Aorta (tissue), 5 donors: ENCODE data around the gene VEGFD. TPM values are rescaled to one million over a fixed set of nuclear protein-coding genes. Genes with fewer than 3 reads are reported as not detected.
A peak's percentile ranks its signal among the peaks of the same experiment; 100 is the strongest.

ENCODE experiments used
- ATAC-seq: fragments of 200-7000 bp; cut with Tn5 transposase; one replicate; pipeline ENCODE4 v1.9.1; 2022; ENCODE audit warnings: moderate library complexity; ENCODE audit not compliant: low FRiP score
- DNase-seq, 2 donors: peaks; one replicate each; pipeline ENCODE4 v3.0.0-alpha.2; 2020
- H3K27ac ChIP-seq, 2 donors: one replicate each; pipeline ENCODE4 v1.5.1; 2013; ENCODE audit warnings: low read length in 2 of 2, mild to moderate bottlenecking in 2 of 2, moderate library complexity in 2 of 2, control low read depth in 1 of 2, inconsistent platforms in 1 of 2, low read depth in 1 of 2
- H3K27me3 ChIP-seq, 2 donors: one replicate each; pipeline ENCODE4 v1.6.1; 2013; ENCODE audit warnings: control low read depth in 1 of 2, low read length in 1 of 2, mild to moderate bottlenecking in 1 of 2, moderate library complexity in 1 of 2; ENCODE audit not compliant: insufficient read depth in 2 of 2, control insufficient read depth in 1 of 2
- H3K36me3 ChIP-seq, 2 donors: one replicate each; pipeline ENCODE4 v1.6.1; 2013; ENCODE audit warnings: control low read depth in 1 of 2, low read length in 1 of 2, mild to moderate bottlenecking in 1 of 2; ENCODE audit not compliant: insufficient read depth in 2 of 2, control insufficient read depth in 1 of 2
- H3K4me1 ChIP-seq, 2 donors: one replicate each; pipeline ENCODE4 v1.6.1; 2013; ENCODE audit warnings: low read length in 2 of 2, control low read depth in 1 of 2, mild to moderate bottlenecking in 1 of 2, moderate library complexity in 1 of 2; ENCODE audit not compliant: insufficient read depth in 2 of 2, control insufficient read depth in 1 of 2
- H3K4me3 ChIP-seq, 2 donors: one replicate each; pipeline ENCODE4 v1.5.1; 2013; ENCODE audit warnings: low read length in 2 of 2, control low read depth in 1 of 2, mild to moderate bottlenecking in 1 of 2
- H3K9me3 ChIP-seq: one replicate; pipeline ENCODE4 v1.6.1; 2013; ENCODE audit warnings: mild to moderate bottlenecking, low read length; ENCODE audit not compliant: control insufficient read depth
- WGBS, 2 donors: extraction: QIAGEN DNeasy Blood & Tissue Kit; methylation state at CpG; one replicate each; pipeline ENCODE4 v1.1.7; 2013; 5-methylcytosine and 5-hydroxymethylcytosine counted together
- intact Hi-C, 2 donors: fragments of 100-400 bp; cut with DNase I; formaldehyde crosslinking; loops; one replicate each; pipeline versions ENCODE4 v1.14.2 to v1.15.0; 2022
- polyA plus RNA-seq, 2 donors: library from polyadenylated mRNA; stranded (reverse); fragments of 200-250 nt; gene quantifications; one replicate each; pipeline ENCODE4 v1.2.3, GENCODE V29; 2013
- total RNA-seq, 2 donors: library from RNA; stranded (reverse); fragmentation: NEBNext Ultra II Directional; extraction: Animal tissue kit (Norgen Biotek cat#: 25700); gene quantifications; one replicate each; pipeline ENCODE4 v1.2.1, GENCODE V29; 2021
- donor health status: healthy with polysubstance abuse.
- donor health status: Bipolar disorder and iron deficiency.
- donor health status: DM: no; HTN: no; CAD: no.
- donor health status: DM: no; HTN: no; CAD: no.
- donor health status: DM: yes; HTN: yes; CAD: no.

The VEGFD gene
- total and polyA plus RNA-seq, 4 donors = 0.63 to 4.8 (median 2.8) TPM

GRCh38 chrX:15345976-15346375, 38.2 kb downstream of the VEGFD start:
- intact Hi-C loops = loop anchor here (10.0 kb wide), 3 partner anchors 119 to 229 kb away; no protein-coding TSS in a partner anchor
- Histone ChIP-seq H3K27me3 (no peaks in the 10 kb centered on the region), H3K9me3 (no peaks in the 10 kb centered on the region), H3K4me1 (no peaks in the 10 kb centered on the region), H3K27ac (no peak overlapping the region), H3K36me3 (no peaks in the 10 kb centered on the region), H3K4me3 (no peak overlapping the region)
- ATAC-seq (no peak), DNase-seq (no peak)
- whole genome bisulfite sequencing, 2 donors = 67 to 78% methylated on average over 3 of the region's 3 CpGs

- Histone ChIP-seq H3K4me1 (no peaks in the 10 kb centered on the region), H3K27ac (no peak overlapping the region), H3K9me3 (no peaks in the 10 kb centered on the region), H3K36me3 (no peaks in the 10 kb centered on the region), H3K27me3 (no peaks in the 10 kb centered on the region), H3K4me3 (no peak overlapping the region)
- intact Hi-C loops = loop anchor here (10.0 kb wide), 3 partner anchors 121 to 231 kb away; no protein-coding TSS in a partner anchor
- ATAC-seq (no peak), DNase-seq (no peak)
These were observed 40.1 kb downstream of the VEGFD start for GRCh38 chrX:15344106-15344505.

GRCh38 chrX:15343075-15343476, 41.1 kb downstream of the VEGFD start:
- no peaks in the 10 kb centered on the region for H3K4me1 ChIP-seq
- H3K27me3 ChIP-seq = no peaks in the 10 kb centered on the region
- DNase-seq = no peak
- WGBS, 2 donors = 36 to 37% methylated on average over 5 of the region's 5 CpGs
- H3K4me3 ChIP-seq = no peak overlapping the region
- no peak overlapping the region for H3K27ac ChIP-seq
- intact Hi-C loops = loop anchor here (10.0 kb wide), 3 partner anchors 122 to 232 kb away; no protein-coding TSS in a partner anchor
- H3K9me3 ChIP-seq = no peaks in the 10 kb centered on the region
- H3K36me3 ChIP-seq = no peaks in the 10 kb centered on the region
- ATAC-seq = peak; percentile 79

- ATAC-seq (no peak), DNase-seq (no peak)
- no peaks in the 10 kb centered on the region for H3K9me3 ChIP-seq
- intact Hi-C loops = loop anchor here (10.0 kb wide), 3 partner anchors 124 to 234 kb away; no protein-coding TSS in a partner anchor
- no peaks in the 10 kb centered on the region for H3K27me3 ChIP-seq
- no peaks in the 10 kb centered on the region for H3K36me3 ChIP-seq
- no peaks in the 10 kb centered on the region for H3K4me1 ChIP-seq
- no peak overlapping the region for H3K27ac ChIP-seq
- H3K4me3 ChIP-seq = no peak overlapping the region
- 85 to 90% methylated on average over 2 of the region's 2 CpGs for WGBS, 2 donors
These were observed 43.3 kb downstream of the VEGFD start for GRCh38 chrX:15340867-15341266.

GRCh38 chrX:15336023-15336413, 48.2 kb downstream of the VEGFD start:
- no peak for DNase-seq
- Histone ChIP-seq H3K27ac (no peak overlapping the region), H3K4me1 (no peaks in the 10 kb centered on the region), H3K27me3 (no peaks in the 10 kb centered on the region), H3K9me3 (no peaks in the 10 kb centered on the region), H3K4me3 (peak overlapping the region in 1 of 2 donors; percentile 58), H3K36me3 (no peaks in the 10 kb centered on the region)
- intact Hi-C loops = no loop called here
- 1 to 24% methylated on average over 10 of the region's 10 CpGs for WGBS, 2 donors
- ATAC-seq = no peak

- intact Hi-C loops = no loop called here
- peak; percentile 98 for ATAC-seq
- DNase-seq = peak; percentile 97
- 0 to 25% methylated on average over 71 to 72 of the region's 72 CpGs for WGBS, 2 donors
- Histone ChIP-seq H3K4me3 (peak within 1 kb of the TSS; percentile 44 to 82), H3K27me3 (no peaks in the 10 kb centered on the region), H3K27ac (peak within 1 kb of the TSS in 1 of 2 donors; percentile 87), H3K4me1 (no peaks in the 10 kb centered on the region), H3K9me3 (no peaks in the 10 kb centered on the region), H3K36me3 (no peaks in the 10 kb centered on the region)
These were observed 48.8 kb downstream of the VEGFD start, which contains the start of gene PIGA for GRCh38 chrX:15335135-15336022. PIGA (minus strand) TSS chrX:15335523; CDS start chrX:15331930, 3,593 bp downstream.

GRCh38 chrX:15334561-15334960, 49.7 kb downstream of the VEGFD start:
- Histone ChIP-seq H3K27ac (peak overlapping the region in 1 of 2 donors; percentile 87), H3K4me1 (no peaks in the 10 kb centered on the region), H3K36me3 (no peaks in the 10 kb centered on the region), H3K4me3 (peak overlapping the region; percentile 44 to 82), H3K27me3 (no peaks in the 10 kb centered on the region), H3K9me3 (no peaks in the 10 kb centered on the region)
- 4 to 36% methylated on average over 7 of the region's 7 CpGs for WGBS, 2 donors
- DNase-seq (no peak), ATAC-seq (no peak)
- intact Hi-C loops = no loop called here

GRCh38 chrX:15328821-15329220, 55.4 kb downstream of the VEGFD start:
- H3K36me3 ChIP-seq = no peaks in the 10 kb centered on the region
- no peak overlapping the region for H3K27ac ChIP-seq
- H3K27me3 ChIP-seq = no peaks in the 10 kb centered on the region
- no peaks in the 10 kb centered on the region for H3K9me3 ChIP-seq
- intact Hi-C loops = no loop called here
- no peaks in the 10 kb centered on the region for H3K4me1 ChIP-seq
- ATAC-seq (no peak), DNase-seq (no peak)
- 12 to 22% methylated on average over 2 of the region's 2 CpGs for WGBS, 2 donors
- H3K4me3 ChIP-seq = no peak overlapping the region

GRCh38 chrX:15328131-15328530, 56.1 kb downstream of the VEGFD start:
- H3K27ac ChIP-seq = no peak overlapping the region
- H3K9me3 ChIP-seq = no peaks in the 10 kb centered on the region
- no peaks in the 10 kb centered on the region for H3K4me1 ChIP-seq
- DNase-seq = no peak
- no peak overlapping the region for H3K4me3 ChIP-seq
- intact Hi-C loops = no loop called here
- no peak for ATAC-seq
- H3K36me3 ChIP-seq = no peaks in the 10 kb centered on the region
- 62 to 84% methylated on average over 3 of the region's 3 CpGs for WGBS, 2 donors
- H3K27me3 ChIP-seq = no peaks in the 10 kb centered on the region
